Stomach (tissue), 4 donors: ENCODE results near the gene ANTXR1.

Experiments
- EP300 ChIP-seq: sonication (generic); formaldehyde crosslinking; IDR thresholded peaks from one replicate; pipeline ENCODE4 v1.6.1; 2017; ENCODE audit warnings: antibody characterized with exemption
- POLR2A ChIP-seq, 4 donors: fragments of 450-650 bp; IDR thresholded peaks; one replicate each; pipeline ENCODE4 v1.6.1; 2016; ENCODE audit warnings: antibody characterized with exemption in 4 of 4, control low read depth in 2 of 4, mild to moderate bottlenecking in 1 of 4, moderate library complexity in 1 of 4
- TF ChIP-seq, protein P1 (sequence below), 7 experiments: fragments of 450-650 bp in 4 of 7; fragments of 200-600 bp in 3 of 7; sonication (generic) in 3 of 7; IDR thresholded peaks; one replicate each; pipeline ENCODE4 v1.5.1; 2016 to 2019; ENCODE audit warnings: antibody characterized with exemption in 7 of 7, control low read depth in 2 of 7, mild to moderate bottlenecking in 1 of 7

DNA sequence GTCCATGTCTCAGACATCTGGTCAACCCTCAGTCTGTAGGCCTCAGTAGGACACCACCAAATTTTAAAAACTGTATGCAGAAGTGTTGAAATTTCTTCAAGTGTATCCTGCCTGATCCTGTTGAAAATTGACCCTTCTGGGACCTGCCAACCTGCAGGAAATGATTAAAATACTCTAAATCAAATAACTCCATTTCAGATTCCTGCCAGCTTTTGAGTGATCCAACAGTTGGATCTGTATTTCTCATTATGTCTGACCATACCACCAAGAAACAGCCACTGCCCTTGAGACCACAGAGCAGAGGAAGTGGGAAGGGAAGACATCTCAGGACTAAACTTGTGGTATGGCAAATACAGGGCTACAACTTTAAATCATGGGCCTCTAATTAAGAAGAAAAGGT is 113.4 kb downstream of the ANTXR1 start:
- TF ChIP-seq POLR2A (IDR thresholded peaks at IDR 0.05) = no peak
- TF ChIP-seq, protein P1, sequence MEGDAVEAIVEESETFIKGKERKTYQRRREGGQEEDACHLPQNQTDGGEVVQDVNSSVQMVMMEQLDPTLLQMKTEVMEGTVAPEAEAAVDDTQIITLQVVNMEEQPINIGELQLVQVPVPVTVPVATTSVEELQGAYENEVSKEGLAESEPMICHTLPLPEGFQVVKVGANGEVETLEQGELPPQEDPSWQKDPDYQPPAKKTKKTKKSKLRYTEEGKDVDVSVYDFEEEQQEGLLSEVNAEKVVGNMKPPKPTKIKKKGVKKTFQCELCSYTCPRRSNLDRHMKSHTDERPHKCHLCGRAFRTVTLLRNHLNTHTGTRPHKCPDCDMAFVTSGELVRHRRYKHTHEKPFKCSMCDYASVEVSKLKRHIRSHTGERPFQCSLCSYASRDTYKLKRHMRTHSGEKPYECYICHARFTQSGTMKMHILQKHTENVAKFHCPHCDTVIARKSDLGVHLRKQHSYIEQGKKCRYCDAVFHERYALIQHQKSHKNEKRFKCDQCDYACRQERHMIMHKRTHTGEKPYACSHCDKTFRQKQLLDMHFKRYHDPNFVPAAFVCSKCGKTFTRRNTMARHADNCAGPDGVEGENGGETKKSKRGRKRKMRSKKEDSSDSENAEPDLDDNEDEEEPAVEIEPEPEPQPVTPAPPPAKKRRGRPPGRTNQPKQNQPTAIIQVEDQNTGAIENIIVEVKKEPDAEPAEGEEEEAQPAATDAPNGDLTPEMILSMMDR (IDR thresholded peaks at IDR 0.05) = no peak
- no peak for TF ChIP-seq EP300
